ENCODE results near the gene ZNF783.

- TF ChIP-seq, protein P1, sequence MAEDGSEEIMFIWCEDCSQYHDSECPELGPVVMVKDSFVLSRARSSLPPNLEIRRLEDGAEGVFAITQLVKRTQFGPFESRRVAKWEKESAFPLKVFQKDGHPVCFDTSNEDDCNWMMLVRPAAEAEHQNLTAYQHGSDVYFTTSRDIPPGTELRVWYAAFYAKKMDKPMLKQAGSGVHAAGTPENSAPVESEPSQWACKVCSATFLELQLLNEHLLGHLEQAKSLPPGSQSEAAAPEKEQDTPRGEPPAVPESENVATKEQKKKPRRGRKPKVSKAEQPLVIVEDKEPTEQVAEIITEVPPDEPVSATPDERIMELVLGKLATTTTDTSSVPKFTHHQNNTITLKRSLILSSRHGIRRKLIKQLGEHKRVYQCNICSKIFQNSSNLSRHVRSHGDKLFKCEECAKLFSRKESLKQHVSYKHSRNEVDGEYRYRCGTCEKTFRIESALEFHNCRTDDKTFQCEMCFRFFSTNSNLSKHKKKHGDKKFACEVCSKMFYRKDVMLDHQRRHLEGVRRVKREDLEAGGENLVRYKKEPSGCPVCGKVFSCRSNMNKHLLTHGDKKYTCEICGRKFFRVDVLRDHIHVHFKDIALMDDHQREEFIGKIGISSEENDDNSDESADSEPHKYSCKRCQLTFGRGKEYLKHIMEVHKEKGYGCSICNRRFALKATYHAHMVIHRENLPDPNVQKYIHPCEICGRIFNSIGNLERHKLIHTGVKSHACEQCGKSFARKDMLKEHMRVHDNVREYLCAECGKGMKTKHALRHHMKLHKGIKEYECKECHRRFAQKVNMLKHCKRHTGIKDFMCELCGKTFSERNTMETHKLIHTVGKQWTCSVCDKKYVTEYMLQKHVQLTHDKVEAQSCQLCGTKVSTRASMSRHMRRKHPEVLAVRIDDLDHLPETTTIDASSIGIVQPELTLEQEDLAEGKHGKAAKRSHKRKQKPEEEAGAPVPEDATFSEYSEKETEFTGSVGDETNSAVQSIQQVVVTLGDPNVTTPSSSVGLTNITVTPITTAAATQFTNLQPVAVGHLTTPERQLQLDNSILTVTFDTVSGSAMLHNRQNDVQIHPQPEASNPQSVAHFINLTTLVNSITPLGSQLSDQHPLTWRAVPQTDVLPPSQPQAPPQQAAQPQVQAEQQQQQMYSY (CRISPR knock-in tag; IDR thresholded peaks at IDR 0.05) = no peak
- TF ChIP-seq NR2C2 (CRISPR knock-in tag; IDR thresholded peaks at IDR 0.05) (no peak), TCF7 (CRISPR knock-in tag; IDR thresholded peaks at IDR 0.05; ENCODE audit: low read depth) (no peak)
- TF ChIP-seq, protein P2, sequence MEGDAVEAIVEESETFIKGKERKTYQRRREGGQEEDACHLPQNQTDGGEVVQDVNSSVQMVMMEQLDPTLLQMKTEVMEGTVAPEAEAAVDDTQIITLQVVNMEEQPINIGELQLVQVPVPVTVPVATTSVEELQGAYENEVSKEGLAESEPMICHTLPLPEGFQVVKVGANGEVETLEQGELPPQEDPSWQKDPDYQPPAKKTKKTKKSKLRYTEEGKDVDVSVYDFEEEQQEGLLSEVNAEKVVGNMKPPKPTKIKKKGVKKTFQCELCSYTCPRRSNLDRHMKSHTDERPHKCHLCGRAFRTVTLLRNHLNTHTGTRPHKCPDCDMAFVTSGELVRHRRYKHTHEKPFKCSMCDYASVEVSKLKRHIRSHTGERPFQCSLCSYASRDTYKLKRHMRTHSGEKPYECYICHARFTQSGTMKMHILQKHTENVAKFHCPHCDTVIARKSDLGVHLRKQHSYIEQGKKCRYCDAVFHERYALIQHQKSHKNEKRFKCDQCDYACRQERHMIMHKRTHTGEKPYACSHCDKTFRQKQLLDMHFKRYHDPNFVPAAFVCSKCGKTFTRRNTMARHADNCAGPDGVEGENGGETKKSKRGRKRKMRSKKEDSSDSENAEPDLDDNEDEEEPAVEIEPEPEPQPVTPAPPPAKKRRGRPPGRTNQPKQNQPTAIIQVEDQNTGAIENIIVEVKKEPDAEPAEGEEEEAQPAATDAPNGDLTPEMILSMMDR (IDR thresholded peaks at IDR 0.05) = no peak
Measured at GRCh38 chr7:149306854-149307253, 44.9 kb downstream of the ZNF783 start.
